ENCODE measurements around the gene LRP6. TPM values are rescaled to one million over a fixed set of nuclear protein-coding genes. Genes with fewer than 3 reads are reported as not detected.

The LRP6 gene
- total and polyA plus RNA-seq, 4 donors, result 9.4 to 125 (median 26.8) TPM

DNA sequence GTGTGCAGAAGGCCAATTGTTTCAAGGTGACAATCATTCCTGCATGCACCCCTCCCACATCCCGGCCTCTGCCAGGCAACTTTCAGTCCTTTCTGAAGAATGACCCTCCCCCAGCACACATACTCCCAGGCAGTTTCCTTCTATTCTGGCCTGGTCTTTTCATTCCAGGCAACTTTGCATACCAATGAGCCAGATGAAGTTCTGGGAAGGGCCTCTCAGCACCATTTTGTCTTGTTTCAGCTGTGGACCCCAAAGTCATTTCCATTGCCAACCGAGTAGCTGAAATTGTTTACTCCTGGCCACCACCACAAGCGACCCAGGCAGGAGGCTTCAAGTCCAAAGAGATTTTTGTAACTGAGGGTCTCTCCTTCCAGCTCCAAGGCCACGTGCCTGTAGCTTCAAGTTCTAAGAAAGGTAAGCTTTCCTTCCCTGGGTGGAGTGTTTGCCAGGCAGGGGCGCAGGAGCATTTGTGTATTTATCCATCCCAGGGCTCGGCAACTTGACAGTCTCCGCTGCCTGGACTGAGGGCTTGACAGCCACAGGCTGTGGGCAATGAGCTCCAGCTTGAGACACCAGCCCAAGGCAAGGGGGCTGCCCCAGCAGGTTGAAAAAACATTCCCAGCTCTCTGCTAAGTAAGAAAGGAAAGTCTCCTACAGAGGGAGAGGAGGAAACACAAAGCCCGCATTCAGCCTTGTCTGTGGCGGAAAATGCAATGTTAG is 179.7 kb downstream of the LRP6 start:
- H3K9ac ChIP-seq (ENCODE audit: insufficient read depth in 1 of 2, low read length in 2 of 2), result no peak overlapping the region
- peaks cover 0 to 11% (median 9%) of the 10 kb centered on the region in 5 donors for H3K4me1 ChIP-seq (ENCODE audit: control insufficient read depth in 5 of 5, insufficient read depth in 5 of 5, low read length in 5 of 5)
- TF ChIP-seq, protein P1, sequence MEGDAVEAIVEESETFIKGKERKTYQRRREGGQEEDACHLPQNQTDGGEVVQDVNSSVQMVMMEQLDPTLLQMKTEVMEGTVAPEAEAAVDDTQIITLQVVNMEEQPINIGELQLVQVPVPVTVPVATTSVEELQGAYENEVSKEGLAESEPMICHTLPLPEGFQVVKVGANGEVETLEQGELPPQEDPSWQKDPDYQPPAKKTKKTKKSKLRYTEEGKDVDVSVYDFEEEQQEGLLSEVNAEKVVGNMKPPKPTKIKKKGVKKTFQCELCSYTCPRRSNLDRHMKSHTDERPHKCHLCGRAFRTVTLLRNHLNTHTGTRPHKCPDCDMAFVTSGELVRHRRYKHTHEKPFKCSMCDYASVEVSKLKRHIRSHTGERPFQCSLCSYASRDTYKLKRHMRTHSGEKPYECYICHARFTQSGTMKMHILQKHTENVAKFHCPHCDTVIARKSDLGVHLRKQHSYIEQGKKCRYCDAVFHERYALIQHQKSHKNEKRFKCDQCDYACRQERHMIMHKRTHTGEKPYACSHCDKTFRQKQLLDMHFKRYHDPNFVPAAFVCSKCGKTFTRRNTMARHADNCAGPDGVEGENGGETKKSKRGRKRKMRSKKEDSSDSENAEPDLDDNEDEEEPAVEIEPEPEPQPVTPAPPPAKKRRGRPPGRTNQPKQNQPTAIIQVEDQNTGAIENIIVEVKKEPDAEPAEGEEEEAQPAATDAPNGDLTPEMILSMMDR (IDR thresholded peaks at IDR 0.05; ENCODE audit: control extremely low read depth, extremely low read depth), result no peak
- WGBS, 2 donors, result 88% methylated on average over 9 of the region's 9 CpGs
- H3K27ac ChIP-seq (ENCODE audit: low read depth in 1 of 2, low read length in 1 of 2), result no peak overlapping the region
- H3K9me3 ChIP-seq (ENCODE audit: control insufficient read depth in 4 of 4, insufficient read depth in 3 of 4, low read length in 3 of 4), result no peaks in the 10 kb centered on the region
- no peak for ATAC-seq (ENCODE audit: insufficient read depth, low FRiP score)
- H3K4me3 ChIP-seq, result no peak overlapping the region
- no peaks in the 10 kb centered on the region for H3K36me3 ChIP-seq (ENCODE audit: control insufficient read depth in 4 of 4, insufficient read depth in 4 of 4, low read length in 4 of 4)
- DNase-seq, result peak in 1 of 3 donors; percentile 17
- no peaks in the 10 kb centered on the region for H3K27me3 ChIP-seq (ENCODE audit: control insufficient read depth in 3 of 3, insufficient read depth in 3 of 3, low read length in 2 of 3)

DNA sequence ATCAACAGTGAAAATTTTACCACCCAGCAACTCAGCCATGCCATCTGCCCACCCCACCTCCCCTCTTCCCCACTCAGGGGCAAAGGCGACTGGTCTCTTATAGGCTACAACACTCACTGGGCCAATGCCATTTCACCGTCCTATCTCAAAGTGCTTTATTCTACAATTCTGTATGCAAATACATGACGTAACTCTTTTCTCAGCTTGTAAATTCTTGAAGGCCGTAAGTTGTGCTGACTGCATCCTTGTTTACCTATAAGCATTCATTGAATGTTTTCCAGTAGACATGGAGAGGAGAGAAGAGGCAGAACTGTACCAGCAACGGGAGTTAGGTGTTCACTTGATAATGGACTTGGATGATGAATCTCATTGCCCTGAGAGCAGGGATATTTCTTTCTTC is 180.5 kb downstream of the LRP6 start:
- peaks cover 0 to 8% (median 3%) of the 10 kb centered on the region in 5 donors for H3K4me1 ChIP-seq (ENCODE audit: control insufficient read depth in 5 of 5, insufficient read depth in 5 of 5, low read length in 5 of 5)
- no peak for ATAC-seq (ENCODE audit: insufficient read depth, low FRiP score)
- no peak overlapping the region for H3K4me3 ChIP-seq
- TF ChIP-seq, protein P1 (IDR thresholded peaks at IDR 0.05; ENCODE audit: control extremely low read depth, extremely low read depth), result no peak
- WGBS, 2 donors, result 75 to 84% methylated on average over 5 of the region's 5 CpGs
- H3K27me3 ChIP-seq (ENCODE audit: control insufficient read depth in 3 of 3, insufficient read depth in 3 of 3, low read length in 2 of 3), result no peaks in the 10 kb centered on the region
- no peaks in the 10 kb centered on the region for H3K9me3 ChIP-seq (ENCODE audit: control insufficient read depth in 4 of 4, insufficient read depth in 3 of 4, low read length in 3 of 4)
- H3K36me3 ChIP-seq (ENCODE audit: control insufficient read depth in 4 of 4, insufficient read depth in 4 of 4, low read length in 4 of 4), result no peaks in the 10 kb centered on the region
- H3K27ac ChIP-seq (ENCODE audit: low read depth in 1 of 2, low read length in 1 of 2), result no peak overlapping the region
- no peak for DNase-seq
- no peak overlapping the region for H3K9ac ChIP-seq (ENCODE audit: insufficient read depth in 1 of 2, low read length in 2 of 2)

DNA sequence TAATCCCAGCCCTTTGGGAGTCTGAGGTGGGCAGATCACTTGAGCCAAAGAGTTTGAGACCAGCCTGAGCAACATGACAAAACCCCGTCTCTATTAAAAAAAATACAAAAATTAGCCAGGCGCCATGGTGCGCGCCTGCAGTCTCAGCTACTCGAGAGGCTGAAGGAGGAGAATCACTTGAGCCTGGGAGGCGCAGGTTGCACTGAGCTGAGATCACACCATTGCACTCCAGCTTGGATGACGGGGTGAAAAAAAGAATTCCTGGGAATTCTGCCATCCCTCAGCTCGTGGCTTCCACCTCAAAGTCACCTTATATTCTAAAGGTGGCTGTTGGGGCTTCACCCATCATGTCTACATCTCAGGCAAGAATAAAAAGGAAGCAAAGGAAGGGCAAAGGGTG is 183.2 kb downstream of the LRP6 start:
- Histone ChIP-seq H3K27me3 (ENCODE audit: control insufficient read depth in 3 of 3, insufficient read depth in 3 of 3, low read length in 2 of 3) (no peaks in the 10 kb centered on the region), H3K9me3 (ENCODE audit: control insufficient read depth in 4 of 4, insufficient read depth in 3 of 4, low read length in 3 of 4) (no peaks in the 10 kb centered on the region), H3K4me1 (ENCODE audit: control insufficient read depth in 5 of 5, insufficient read depth in 5 of 5, low read length in 5 of 5) (peaks cover 0 to 7% (median 0%) of the 10 kb centered on the region in 5 donors), H3K36me3 (ENCODE audit: control insufficient read depth in 4 of 4, insufficient read depth in 4 of 4, low read length in 4 of 4) (no peaks in the 10 kb centered on the region), H3K4me3 (no peak overlapping the region), H3K27ac (ENCODE audit: low read depth in 1 of 2, low read length in 1 of 2) (no peak overlapping the region), H3K9ac (ENCODE audit: insufficient read depth in 1 of 2, low read length in 2 of 2) (no peak overlapping the region)
- TF ChIP-seq, protein P1 (IDR thresholded peaks at IDR 0.05; ENCODE audit: control extremely low read depth, extremely low read depth), result no peak
- ATAC-seq (ENCODE audit: insufficient read depth, low FRiP score), result no peak
- peak in 1 of 3 donors; percentile 13 for DNase-seq
- WGBS, 2 donors, result 63 to 86% methylated on average over 8 of the region's 8 CpGs

Measured in lung (tissue), 12 donors.